ENCODE measurements around the gene ACKR2.

The ACKR2 gene

GRCh38 chr3:42892807-42893206, 83.6 kb downstream of the ACKR2 start:
- no peak for DNase-seq (ENCODE audit: extremely low read depth, low read depth)
- TF ChIP-seq CTCF (IDR thresholded peaks at IDR 0.05; ENCODE audit: low read depth, low read length, missing control alignments), result no peak
- no peak overlapping the region for H3K4me3 ChIP-seq (replicated peaks; ENCODE audit: low read depth, low read length)

- no peak for DNase-seq (ENCODE audit: extremely low read depth, low read depth)
- H3K4me3 ChIP-seq (replicated peaks; ENCODE audit: low read depth, low read length), result no peak overlapping the region
- no peak for TF ChIP-seq CTCF (IDR thresholded peaks at IDR 0.05; ENCODE audit: low read depth, low read length, missing control alignments)
These were observed 85.7 kb downstream of the ACKR2 start for GRCh38 chr3:42894698-42895579.

- no peak for DNase-seq (ENCODE audit: extremely low read depth, low read depth)
- no peak overlapping the region for H3K4me3 ChIP-seq (replicated peaks; ENCODE audit: low read depth, low read length)
- no peak for TF ChIP-seq CTCF (IDR thresholded peaks at IDR 0.05; ENCODE audit: low read depth, low read length, missing control alignments)
These were observed 86.3 kb downstream of the ACKR2 start for GRCh38 chr3:42895580-42895868.

- peak; percentile 11 for TF ChIP-seq CTCF (IDR thresholded peaks at IDR 0.05; ENCODE audit: low read depth, low read length, missing control alignments)
- no peak overlapping the region for H3K4me3 ChIP-seq (replicated peaks; ENCODE audit: low read depth, low read length)
- DNase-seq (ENCODE audit: extremely low read depth, low read depth), result peak; percentile 31
These were observed 89.8 kb downstream of the ACKR2 start for GRCh38 chr3:42898896-42899675.

- no peak for TF ChIP-seq CTCF (IDR thresholded peaks at IDR 0.05; ENCODE audit: low read depth, low read length, missing control alignments)
- no peak for DNase-seq (ENCODE audit: extremely low read depth, low read depth)
- no peak overlapping the region for H3K4me3 ChIP-seq (replicated peaks; ENCODE audit: low read depth, low read length)
These were observed 91.2 kb downstream of the ACKR2 start for GRCh38 chr3:42900226-42901072.

- H3K4me3 ChIP-seq (replicated peaks; ENCODE audit: low read depth, low read length), result no peak overlapping the region
- no peak for DNase-seq (ENCODE audit: extremely low read depth, low read depth)
- TF ChIP-seq CTCF (IDR thresholded peaks at IDR 0.05; ENCODE audit: low read depth, low read length, missing control alignments), result no peak
These were observed 91.8 kb downstream of the ACKR2 start for GRCh38 chr3:42901073-42901415.

Measured in HFF-Myc (cell line).